GM21723 (cell line): ENCODE data around the gene TTLL9.

Experiments used
- ATAC-seq: cut with Tn5 transposase; IDR thresholded peaks from one replicate; pipeline ENCODE4 v1.9.1; 2021; ENCODE audit warnings: mild to moderate bottlenecking, moderate library complexity; ENCODE audit not compliant: unreplicated experiment

Gene TTLL9

DNA sequence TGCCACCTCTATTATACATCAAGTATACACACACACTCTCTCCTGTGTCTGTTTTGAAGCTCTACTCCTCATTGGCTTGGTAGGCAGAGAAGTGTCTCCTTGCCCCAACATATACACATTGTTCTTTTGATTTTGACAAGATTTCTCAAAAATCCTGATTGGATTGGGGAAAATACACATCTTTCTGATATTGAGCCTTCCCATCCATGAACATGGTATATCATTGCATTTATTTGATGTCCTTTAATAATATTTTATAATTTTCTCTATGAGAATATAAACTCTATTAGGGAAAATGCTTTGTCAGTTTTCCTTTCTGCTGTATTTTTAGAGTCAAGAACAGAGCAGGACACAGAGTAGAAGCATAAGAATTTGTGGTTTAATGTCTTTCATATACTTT is 7.2 kb downstream of the TTLL9 start:
- no peak for ATAC-seq

DNA sequence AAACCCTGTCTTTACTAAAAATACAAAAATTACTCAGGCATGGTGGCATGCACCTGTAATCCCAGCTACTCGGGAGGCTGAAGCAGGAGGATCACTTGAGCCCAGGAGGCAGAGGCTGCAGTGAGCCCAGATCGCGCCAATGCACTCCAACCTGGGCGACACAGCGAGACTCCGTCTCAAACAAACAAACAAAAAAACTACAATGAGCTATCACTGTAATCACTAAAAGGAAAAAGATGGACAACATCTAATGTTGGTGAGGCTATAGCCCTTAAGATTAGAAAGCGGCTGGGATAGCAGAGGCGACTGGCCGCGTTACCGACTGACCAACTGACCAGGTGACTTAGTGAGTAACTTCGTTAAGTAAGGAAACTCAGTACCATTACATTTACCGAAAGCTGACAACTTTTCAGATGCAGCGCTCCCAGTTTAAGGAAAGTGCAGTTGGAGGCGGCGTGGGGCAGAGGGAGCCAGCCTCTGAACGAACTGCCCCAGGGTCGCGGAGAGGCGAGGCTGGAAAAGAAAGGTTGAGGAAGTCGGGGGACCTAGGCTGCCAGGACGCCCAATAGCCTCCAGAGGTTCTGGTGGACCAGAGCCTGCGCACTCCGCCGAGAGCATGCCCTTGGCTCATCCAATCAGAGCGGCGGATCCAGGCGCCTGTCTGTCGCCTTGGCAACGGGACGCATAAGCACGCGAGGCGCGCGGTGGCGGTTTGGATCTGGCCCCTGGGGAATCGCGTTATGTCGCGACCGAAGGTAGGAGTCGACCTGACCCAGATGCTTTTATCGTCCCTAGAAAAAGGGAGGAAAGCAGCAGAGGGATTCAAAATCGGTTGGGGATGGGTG is 8.9 kb downstream of the TTLL9 start:
- ATAC-seq, result peak; percentile 81

DNA sequence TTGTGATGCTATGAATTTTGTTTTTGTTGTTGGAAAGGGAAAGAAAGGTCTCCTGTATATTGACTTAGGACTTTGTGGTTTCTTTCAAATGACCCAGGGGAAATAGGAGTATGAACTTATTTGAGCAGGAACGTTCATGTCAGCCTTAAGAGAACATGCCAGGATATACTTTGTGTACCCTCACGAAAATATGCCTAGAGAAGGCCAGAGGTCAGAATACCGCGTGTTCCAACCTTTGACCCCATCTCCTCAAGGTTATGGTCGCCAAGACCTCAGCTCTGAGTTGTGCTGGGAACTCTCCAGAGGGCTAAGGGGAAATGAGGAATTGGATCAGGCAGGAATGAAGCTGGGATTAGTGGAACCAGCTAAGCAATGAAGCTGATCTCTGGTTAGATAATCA is 11.5 kb downstream of the TTLL9 start:
- ATAC-seq, result no peak

DNA sequence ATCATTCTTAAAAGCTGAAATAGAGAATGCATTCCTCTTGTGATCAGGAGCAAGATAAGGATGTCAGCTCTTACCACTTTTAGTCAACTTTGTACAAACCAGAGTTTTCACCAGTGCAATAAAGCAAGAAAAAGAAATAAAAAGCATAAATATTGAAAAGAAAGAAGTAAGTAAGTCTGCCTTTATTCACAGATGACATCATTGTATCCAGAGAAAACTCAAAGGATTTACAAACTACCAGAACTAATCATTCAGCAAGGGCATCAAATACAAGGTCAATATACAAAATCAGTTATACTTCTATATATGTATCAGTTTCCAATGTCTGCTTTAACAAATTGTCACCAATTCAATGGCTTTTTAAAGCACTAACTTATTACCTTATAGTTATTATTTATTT is 13.4 kb downstream of the TTLL9 start:
- no peak for ATAC-seq

DNA sequence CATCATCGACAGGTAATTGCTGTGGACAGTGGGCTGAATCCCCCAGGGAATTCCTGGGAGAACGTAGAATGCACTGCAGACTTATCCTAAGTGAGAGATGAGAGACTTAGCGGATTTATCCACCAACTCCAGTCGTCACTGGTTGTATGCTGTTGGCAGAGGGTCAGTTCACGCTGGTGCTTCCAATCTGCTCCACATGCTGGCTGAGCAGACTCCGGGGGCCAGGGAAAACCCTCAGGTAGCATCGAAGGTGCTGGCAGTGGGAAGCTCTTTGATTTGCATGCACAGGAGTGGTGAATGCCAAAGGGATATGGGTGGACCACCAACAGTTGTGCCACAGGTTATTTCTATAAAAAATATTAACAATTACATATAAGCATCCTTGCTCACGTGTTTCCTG is 20.2 kb downstream of the TTLL9 start:
- ATAC-seq, result no peak

DNA sequence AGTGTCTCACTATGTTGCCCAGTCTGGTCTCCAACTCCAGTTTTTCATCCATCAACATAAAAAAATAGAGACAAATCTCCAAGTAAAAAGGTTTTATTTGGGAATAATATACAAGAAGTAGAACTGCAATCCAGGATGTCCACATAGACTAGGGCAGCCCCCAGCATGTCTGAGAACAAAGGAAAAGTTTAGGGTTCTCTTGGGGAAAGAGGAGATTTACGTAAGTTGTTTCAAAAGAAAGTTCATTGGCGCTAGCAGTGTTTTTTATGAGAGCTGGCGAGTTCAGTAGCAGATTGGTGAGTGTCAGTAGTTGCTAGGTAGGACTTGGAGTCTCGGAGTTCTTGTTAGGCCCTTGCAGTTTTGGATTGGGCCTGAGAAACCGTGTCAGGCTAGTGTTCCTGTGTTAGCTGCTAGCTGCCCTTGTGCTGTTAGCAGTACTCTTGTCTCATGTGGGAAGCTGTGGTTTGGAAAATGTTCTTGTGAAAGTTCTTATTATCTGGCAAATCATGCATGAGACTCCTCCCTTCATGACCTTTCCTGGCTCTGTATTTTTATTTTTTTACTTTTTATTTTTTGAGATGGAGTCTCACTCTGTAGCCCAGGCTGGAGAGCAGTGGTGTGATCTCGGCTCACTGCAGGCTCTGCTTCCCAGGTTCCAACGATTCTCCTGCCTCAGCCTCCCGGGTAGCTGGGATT is 24.7 kb downstream of the TTLL9 start:
- peak; percentile 94 for ATAC-seq

DNA sequence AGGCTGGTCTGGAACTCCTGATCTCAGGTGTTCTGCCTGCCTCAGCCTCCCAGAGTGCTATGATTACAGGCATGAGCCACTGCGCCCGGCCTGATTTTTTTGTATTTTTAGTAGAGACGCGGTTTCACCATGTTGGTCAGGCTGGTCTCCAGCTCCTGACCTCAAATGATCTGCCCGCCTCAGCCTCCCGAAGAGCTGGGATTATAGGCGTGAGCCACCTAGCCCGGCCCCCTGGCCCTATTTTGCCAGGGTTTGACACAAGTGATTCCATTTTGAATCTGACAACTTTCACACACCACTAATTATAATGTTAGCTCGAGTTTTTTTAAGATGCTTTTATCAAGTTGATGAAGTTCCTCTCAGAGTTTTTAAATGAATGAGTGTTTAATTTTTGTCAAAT is 25.6 kb downstream of the TTLL9 start:
- no peak for ATAC-seq

DNA sequence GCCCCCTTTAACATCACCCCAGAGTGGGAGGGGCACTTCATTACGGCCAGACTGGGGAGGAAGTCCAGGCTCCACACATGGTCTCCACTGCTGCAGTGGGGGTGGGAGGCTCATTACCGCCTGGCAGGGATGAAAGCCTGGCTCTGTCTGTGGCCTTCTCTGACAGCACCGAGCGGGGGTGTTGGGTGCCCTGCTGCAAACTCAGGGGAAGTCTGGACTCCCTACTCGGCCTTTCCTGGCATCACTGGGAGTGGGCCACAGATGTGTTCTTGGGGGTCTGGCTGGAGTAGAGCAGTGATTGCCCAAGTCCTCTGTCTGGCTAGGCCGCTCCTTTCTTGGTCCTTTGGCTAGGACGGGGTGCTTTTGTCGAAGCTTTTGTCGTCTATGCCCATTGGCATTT is 27.1 kb downstream of the TTLL9 start:
- no peak for ATAC-seq

DNA sequence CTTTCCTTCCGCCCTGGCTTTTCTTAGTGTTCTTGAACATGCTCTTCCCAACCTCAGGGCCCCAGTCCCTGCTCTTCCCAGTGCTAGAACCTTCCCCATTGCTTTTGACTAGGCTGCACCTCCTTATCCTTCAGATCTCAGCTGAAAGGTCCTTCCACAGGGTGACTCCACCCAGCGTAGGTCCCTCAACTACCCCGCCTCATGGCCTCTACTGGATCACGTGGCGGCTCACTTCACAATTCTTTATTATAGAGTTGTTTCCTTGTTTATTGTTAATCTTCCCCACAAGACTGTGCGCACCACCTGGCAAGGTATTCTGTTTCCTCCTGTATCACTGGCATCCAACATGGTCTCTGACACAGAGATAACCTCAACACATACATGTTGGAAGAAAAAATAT is 31.2 kb downstream of the TTLL9 start:
- no peak for ATAC-seq

DNA sequence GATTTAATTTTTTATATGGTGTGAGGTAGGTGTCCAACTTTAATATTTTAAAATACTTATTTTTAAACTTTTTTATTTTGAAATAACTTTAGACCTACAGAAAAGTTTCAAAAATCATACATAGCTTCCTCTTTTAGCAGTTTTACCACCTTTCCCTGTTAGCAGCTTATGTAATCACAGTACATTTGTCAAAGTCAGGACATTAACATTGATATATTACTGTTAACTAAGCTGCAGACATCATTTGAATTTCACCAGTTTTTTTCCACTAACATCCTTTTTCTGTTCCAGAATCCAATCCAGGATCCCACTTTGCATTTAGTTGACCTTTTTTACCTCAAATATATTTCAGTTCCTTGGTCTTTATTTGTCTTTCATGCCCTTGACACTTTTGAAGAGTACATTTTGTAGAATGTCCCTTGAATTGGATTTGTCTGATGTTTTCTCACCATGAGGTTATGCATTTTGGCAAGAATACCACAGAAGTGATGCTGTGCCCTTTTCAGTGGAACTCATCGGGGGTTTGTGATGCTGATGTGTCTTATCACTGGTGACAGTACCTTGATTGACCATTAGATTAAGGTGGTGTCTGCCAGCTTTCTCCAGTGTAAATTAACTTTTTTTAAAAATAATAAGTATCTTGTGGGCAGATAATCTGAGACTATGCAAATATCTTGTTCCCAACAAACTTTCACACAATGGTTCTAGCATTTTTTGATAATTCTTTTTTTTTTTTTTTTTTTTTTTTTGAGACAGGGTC is 33.4 kb downstream of the TTLL9 start:
- ATAC-seq, result no peak

DNA sequence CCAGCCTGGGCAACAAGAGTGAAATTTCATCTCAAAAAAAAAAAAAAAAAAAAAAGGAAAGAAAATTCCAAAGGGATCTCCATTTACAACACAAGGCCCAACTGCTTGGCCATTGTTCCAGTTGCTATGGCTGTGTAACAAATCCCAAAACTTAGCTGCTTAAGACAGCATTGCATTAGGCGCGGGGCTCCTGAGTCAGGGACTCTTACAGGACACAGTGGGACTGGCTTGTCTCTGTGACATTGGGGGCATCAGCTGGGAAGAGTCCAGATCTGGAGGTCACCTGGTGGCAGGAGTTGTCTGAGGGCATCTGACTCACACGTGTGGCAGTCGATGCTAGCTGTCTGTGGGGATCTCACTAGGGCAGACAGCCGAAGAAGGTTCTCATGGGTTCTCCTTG is 35.6 kb downstream of the TTLL9 start:
- ATAC-seq, result no peak

DNA sequence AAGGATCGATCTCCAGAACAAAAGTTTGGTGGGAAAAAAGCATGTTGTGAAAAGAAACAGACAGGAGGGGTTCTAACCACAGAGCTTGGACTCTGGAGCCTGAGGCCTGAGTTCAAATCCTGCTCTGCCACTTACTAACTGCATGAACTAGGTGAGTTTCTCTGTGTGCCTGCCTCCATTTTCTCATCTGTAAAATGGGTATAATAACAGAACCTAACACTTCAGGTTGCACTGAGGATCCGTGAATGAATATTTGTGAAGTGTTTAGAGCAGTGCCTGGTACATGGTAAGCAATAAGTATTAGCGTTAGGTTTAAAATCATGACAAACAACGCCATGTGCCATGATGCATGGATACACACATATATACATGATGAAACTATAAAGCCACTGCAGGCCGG is 36.6 kb downstream of the TTLL9 start:
- no peak for ATAC-seq

DNA sequence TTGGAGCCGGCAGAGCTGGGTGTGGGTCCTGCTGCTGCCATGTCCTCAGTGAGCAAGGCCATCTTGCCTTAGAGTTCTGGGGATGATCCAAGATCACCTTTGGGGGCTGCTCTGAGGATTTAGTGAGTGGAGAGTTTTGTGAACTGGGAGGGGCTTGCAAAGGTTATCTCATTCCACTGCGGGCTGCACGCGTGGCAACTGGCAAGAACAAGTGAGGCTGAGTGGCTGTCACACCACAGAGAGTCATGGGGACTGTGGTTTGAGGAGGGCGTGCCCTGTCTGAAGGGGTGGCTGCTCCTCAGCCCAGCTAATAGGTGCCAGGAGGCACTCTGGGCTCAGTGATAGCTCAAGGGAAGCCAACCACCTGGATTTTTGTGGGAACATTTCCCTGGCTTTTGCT is 37.6 kb downstream of the TTLL9 start:
- ATAC-seq, result no peak

DNA sequence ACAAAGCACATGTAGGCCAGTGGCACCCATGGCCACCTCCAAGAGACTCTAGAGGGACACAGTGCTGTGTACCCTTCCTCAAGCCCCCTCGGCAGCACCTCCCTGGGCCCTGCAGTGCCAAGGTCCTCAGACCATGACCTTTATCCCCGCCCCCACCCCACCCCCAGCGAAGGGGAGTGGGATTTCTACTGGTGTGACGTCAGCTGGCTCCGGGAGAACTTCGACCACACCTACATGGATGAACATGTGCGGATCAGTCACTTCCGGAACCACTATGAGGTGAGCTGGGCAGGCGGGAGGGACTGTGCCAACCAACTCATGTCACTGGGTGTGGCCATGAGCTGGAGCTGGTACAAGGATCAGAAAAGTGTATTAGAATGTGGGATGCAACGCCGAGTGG is 38.0 kb downstream of the TTLL9 start:
- no peak for ATAC-seq

DNA sequence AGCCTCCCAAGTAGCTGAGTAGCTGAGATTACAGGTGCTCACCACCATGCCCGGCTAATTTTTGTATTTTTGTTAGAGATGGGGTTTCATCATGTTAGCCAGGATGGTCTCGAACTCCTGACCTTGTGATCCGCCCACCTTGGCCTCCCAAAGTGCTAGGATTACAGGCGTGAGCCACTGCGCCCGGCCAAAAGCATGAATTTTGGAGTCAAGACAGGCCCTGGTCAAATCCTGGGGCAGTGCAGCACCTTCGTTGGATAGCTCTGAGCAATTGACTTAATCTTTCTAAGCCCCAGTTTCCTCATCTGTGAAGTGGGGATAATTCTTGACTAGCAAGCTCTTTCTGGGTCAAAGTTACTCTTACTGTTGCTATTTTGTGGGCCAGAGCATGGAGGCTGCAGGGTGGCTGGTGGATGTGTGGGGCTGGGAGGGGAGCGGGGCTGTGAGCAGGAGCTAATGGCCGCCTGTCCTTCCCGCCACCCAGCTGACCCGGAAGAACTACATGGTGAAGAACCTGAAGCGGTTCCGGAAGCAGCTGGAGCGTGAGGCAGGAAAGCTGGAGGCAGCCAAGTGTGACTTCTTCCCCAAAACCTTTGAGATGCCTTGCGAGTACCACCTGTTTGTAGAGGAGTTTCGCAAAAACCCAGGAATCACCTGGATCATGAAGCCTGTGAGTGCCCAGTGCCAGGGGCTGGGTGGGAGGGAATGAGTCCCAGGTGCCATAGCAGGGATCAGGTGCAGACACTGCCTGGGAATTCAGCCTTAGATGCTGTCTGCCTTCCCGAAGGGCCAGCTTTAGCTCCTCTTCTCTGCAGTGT is 39.0 kb downstream of the TTLL9 start:
- ATAC-seq, result no peak

DNA sequence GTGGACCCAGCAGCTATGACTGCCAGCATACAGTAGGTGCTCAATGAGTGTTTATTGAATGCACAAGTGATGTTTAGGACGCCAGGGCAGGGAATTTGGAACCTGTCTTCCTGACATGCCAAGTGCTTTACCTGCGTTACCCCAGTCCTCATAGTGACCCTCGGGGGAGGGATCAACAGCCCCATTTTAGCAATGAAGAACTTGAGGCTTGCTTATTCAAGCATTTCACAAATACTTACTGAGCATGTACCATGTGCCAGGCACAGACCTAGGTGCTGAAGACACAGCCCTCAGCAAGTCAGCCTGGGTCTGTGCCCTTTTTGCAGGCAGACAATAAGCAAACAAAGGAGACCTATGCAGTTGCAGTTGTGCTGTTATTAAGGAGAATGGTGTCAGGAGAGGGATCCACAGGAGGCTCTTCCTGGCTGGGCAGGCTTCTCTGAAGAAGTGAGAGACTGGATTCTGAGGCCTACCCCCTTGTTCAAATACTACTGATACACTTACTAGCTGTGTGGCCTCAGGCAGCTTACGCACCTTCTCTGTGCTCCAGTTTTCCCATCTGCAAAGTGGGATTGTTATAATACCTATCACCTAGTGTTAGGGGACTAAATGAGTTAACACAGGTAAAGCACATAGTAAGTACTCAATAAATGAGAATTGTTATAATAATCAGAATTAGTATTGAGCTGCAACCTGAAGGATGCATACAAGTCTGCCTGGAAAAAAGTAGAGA is 39.8 kb downstream of the TTLL9 start:
- ATAC-seq, result no peak

DNA sequence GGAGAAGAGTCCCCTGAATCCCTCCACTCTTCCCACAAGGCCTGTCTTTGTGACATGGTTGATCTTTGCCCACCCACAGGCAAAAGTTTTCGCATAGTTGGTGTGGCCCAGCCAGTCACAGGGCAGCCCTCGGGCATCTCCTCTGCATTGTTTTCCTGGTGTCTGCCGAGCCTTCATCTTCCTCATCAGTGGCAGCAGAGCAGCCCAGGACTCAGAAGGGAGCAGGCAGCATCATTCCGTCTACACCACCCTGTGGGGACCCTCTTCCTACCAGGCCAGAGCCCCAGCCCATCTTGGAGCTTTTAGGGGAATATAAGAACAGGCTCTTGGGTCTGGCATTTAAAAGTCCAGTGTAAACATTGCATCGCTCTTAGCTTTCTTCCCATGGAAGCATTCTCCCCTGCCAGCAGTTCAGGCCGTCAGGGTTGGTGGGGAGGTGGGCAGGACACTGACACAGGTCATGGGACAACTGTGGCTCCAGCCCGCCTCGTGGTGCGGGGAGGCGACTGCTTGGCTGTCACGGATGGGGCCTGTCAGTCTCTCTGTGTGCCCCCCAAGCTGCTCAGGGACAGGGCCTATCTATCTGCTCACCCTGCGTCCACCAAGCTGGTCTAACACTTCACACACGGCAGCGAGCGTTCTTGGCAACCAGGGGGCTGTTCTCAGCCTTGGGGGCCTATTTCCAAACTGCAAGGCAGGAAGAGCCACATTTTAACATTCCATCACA is 43.2 kb downstream of the TTLL9 start:
- no peak for ATAC-seq

DNA sequence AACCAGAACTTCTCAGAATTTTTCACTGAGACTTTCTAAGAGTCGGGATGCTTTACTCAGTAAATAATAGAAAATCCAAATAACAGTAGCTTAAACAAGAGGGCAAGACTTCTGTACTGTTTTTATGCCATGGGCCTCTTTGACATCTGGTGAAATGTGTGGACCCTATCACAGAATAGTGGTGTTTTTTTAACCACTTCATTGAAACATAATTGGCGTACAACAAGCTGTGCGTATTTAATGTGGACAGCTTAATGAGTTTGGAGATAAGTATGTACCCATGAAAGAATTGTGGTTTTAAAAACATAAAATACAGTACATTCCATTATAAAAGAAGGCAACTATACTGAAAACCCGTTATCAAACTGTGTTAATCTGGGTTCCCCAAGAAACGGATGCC is 43.7 kb downstream of the TTLL9 start:
- ATAC-seq, result no peak

DNA sequence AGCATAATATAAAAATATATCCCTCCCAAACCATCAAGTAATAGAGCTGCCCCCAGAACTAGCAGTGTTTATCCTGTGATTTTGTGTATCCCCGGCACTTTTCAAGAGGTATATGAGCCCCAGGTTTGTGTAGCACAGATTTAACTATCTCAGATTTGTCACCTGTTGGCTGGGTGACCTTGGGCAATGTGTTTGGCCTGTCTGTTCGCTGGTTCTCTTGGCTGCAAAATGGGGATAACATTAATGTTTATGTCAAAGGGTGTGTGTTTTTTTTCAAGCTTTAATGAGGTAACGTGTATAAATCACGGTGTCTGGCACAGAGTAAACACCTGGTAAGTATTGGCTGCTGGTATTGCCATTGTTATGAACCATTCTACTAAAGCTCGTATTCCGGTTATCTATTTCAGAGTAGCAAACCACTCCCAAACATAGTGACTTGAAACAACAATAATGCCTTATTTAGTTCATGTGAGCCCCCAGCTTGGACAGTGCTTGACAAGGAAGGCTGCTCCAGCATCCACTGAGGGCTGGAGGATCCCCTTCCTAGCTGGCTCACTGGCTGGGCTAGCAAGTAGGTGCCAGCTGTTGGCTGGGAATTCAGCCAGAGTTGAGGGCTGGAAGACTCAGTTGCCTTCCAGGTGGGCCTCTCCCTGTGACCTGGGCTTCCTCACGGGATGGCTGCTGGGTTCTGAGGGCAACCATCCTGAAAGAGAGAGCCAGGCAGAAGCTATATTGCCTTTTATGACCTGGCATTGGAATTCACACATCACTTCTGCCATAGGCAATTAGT is 45.3 kb downstream of the TTLL9 start:
- ATAC-seq, result no peak
